Astrocyte of the hippocampus (primary cell): ENCODE results near the gene DAZAP1.
A peak's percentile ranks its signal among the peaks of the same experiment; 100 is the strongest.
"Not testable (repeated sequence)": the region's sequence is repeated elsewhere in the genome, so short reads cannot be mapped to it uniquely, and the experiment has no call there.

Experiments used
- DNase-seq: peaks from one replicate; pipeline ENCODE4 v3.0.0; 2011; ENCODE audit warnings: low read depth, low spot score

DAZAP1 gene

DNA sequence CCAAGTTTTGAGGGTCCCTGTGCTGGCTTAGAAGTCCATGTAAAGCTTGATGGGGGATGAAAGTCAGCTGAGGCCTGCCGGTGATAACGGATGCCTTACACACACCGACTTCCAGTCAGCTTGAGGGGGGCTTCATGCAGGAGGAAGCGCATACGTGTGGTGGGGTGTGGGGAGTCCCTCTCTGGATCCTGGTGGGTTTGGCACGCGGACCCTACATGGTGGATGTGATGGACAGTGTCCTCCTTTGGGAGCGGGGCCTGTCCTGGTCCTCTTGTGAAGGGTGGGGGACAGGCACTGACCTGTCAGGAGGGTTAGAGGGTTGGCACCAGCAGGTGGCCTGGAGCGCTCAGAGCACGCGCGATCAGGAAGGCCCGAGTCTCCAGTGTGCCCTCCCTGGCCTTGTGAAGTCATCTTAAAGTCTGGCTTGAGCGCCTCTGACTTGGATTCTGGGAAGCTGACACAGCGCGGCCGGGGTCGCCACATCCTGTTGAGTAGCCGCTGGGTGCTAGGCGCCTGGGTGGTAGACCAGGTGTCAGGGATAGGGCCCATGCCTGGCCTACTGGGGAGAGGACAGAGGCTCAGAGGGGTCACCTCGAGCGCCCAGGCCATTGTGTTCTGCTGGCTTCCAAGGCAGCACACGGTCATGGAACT is 2.9 kb downstream of the DAZAP1 start:
- peak; percentile 48 for DNase-seq

DNA sequence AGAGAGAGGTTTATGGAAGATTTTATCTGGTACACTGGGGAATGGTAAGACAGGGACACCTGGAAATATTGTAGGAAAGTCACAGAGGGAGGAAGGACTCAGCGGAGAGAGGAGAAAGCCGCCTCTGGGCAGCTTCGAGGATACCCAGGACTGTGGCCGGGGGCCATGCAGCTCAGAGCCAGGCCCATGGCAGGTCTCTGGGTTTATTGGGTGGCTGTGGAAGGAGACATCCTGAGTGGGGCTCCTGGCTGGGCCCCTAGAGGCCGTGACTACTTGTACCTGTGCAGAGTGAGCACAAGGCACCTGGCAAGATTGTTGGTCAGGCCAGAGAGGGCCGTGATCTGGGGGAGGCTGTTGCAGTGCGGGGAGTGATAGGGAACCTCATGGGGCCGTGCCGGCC is 3.4 kb downstream of the DAZAP1 start:
- DNase-seq = no peak

DNA sequence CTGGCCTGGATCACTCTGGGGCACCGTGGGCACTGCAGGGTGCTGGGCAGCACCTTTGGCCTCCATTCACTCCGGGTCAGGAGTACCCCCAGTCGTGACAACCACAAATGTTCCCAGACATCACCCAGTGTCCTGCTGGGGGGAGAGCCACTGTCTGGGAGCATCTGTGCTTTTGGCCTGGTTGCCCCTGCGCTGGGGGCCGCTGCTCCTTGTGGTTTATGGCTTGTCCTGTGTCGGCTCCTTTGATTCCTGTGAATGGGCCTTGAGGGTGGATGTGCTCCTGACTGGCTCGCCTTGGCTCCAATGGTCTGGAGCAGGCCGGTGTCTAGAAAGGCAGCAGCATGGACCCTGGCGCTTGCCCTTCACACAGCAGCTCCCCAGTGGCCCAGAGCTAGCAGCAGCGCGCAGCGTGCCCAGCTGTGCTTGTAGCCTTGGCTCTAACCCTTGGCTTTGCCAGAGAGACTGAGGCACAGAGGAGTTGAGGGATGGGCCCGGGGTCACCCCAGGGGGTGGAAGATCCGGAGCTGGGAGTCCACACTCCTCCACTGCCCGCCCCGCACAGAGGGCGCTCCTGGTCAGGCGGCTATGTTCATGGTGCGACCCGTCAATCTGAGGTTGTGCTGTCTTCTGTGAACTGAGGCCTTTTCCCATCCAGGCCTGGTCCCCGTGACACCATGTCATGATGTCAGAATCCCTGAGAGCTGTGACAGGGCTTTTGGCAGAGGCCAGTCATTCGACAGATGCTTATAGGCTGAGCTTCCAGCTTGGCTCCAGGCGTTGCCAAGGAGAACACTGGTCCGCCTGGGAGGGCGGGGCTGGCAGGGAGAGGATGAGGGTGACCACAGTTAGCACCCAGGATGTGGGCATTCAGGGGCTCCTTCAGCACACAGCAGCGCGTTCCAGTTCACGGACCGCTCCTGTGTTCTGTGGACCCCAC is 4.1 kb downstream of the DAZAP1 start:
- DNase-seq = peak; percentile 71

DNA sequence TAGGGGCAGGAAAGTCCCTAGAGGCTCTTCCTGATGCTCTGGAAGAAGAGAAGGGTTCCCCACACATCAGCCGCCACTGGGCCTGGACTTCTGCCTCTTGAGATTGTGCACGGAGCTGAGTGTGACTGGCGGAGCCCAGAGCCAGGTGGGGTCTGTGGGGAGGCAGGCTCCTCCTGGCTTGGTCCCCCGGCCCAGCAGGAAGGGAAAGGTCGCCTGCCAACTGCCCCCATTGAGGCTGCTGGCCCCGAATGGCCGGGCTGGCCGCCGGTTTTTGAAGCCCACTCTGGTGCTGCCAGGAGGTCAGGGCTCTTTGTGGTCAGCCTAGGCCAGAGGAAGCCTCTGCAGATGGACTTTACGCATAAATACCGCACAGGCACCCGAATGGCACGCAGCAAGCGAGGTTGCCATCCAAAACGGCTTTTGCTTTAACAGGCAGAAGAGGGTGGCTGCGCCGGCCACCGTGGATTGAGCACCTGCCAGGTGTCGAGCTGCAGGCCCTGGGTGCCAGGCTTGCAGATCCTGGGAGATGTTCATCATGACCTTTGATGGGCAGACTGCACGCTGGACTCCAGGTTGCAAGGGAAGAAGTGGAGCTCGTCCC is 5.0 kb downstream of the DAZAP1 start:
- no peak for DNase-seq

DNA sequence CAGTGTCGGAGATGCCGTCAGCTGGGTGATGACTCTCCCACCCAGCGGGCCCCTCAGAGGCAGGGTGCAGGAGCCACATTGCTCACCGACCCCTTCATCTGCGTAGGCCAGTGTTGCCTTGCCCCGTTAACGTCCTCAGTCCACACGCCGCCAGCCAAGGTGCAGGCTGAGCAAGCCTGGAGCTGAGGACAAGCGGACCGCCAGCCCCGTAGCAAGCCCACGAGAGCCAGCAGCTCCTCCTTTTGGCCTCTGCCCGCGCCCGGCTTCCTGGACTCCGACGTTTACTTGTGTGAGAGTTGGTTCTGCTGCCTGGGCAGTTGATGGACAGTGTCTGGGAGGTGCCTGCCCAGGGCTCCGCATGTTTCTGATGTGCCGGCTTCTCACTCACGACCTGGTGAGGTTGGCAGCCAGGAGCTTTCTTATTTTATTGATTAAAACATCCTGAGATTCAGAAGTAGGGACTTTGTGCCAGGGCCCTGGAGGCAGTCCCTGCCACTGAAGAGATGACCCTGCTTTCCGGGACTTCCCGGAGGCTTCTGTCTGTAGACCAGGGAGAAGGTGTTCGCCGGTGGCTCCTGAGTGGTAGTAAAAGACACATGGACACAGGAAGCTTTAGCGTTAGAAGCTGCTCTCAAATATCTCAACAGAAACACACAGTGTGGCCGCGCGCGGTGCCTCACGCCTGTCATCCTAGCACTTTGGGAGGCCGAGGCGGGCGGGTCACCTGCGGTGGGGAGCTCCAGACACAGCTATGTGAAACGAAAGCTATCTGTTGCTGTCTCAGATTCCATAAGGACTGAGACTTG is 5.8 kb downstream of the DAZAP1 start:
- no peak for DNase-seq

DNA sequence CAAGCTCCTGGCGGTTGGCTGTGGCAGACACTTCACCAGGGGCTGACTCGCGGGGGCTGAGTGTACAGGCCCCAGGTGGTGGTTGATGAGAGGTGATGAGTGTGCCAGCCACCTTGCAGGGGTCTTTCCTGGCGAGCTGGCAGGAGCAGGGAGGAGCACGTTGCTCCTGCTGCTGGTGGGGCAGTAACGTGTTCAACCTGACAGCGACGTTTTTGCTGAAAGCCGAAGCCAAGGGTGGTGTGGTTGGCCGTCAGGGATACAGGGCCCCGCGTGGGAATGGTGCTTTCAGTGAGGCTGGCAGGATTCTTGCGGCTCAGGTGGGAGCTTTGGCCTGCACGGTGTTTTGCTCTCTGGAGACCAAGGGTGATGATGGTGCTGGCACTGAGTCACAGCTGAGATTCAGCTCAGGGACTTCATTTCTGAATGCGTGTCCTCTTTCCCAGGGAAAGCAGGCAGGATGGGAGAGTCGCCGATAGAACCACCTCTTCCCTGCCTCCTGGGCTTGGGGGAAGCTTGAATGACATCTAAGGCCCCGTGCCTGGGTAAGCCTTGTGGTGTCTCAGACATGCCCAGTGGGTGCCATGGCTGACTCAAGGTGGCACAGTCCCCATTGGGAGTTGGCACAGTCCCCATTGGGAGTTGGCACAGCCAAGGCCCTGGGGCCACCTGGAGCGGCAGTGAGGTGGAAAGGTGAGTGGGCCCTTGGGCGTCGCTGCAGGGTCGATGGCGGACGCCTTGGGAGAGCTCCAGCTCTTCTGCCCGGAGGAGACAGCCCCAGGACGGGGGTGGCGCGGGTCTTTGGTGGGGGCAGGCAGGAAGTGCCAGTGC is 8.8 kb downstream of the DAZAP1 start:
- peak; percentile 54 for DNase-seq

DNA sequence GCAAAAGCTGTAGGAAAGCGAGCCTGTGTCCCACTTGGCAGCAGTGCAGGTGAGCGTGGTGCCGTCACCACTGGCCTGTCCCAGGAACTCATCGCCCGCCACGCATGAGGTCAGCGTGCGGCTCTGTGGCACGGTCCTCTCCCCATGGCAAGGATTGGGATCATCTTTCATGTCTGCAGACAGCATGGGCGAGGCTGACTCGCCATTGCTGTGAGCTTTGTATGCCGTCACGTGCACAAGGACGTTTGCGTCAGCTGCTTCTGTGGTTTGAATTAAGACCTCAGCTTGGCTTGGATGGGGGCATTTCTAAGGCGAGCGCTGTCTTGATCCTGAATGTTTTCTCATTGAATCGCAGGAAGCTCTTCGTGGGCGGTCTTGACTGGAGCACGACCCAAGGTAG is 9.8 kb downstream of the DAZAP1 start:
- peak; percentile 66 for DNase-seq

DNA sequence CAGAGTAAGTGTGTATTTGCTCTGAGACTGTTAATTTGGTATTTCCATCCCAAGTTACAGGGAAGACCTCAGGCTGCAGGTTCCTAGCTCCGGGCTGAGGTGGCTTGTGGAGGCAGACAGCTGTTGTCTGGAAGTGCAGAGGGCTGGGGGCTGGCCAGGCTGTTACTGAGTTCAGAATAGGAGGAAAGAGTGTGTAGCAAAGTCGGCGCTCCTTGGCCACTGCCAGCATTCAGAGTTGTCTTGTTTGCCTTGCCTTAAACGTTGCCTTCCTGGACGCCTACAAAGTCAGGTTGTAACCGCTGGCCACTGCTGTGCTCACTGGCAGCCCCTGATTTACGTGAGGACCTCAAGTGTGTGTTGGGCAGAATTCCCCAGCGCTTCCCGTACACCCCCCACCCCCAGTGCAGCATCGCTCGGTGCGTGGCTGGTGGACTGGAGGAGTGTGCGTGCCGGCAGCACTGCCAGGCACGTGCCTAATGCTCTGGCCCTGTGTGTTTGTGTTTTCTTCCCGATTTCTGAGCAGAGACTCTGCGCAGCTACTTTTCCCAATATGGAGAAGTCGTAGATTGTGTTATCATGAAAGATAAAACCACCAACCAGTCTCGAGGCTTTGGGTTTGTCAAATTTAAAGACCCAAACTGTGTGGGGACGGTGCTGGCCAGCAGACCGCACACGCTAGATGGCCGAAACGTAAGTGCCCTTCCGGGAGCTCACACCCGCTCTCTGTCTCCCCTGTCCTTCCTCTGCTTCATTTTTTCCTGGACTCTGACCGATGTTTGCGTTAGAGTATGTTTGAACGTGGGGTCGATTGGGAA is 10.5 kb downstream of the DAZAP1 start:
- DNase-seq = no peak

DNA sequence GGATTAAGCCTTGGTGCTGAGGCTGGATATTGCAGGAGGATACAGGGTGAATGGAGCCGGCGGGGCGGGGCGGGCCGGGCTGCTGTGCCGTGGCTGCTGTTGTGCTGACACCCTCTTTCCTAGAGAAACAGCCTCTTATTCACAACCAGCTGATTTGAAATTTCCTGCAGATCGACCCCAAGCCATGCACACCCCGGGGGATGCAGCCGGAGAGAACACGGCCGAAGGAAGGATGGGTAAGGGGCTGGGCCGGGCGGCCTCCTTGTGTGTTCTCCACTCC is 11.1 kb downstream of the DAZAP1 start:
- no peak for DNase-seq

DNA sequence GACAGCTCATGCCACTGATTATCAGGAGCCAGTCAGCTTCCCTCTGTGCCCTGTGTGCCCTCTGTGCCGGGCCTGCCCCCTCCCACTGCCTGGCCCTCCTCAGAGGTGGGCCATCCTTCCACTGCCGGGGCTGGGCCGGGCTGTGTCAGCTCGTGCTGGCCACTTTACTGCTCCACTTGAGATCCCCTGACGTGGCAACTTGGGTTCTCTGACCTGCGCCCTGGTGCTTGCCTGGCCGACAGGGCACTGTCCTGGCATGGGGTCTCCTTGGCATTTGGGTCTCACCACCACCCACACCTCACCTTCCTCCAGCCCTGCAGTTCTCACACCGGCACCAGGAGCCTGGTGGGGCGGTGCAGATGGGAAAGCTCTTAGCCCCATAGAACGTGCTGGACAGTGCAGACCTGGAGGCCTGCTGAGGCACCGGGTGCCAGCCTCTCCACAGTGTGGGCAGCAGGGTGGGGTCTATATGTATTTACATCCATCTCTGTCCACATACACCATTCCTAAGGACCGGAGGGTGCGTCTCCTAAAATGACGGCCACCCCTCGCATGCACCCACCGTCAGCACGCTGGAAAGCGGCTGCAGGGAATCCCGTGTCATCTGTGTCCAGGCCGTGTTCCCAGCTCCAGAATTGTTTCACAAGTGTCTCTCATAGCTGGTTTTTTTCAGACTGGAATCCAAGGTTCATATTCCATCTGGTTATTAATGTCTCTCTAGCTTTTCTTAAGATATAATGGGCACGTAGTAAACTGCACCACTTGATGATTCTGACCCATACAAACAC is 11.8 kb downstream of the DAZAP1 start:
- DNase-seq = no peak

DNA sequence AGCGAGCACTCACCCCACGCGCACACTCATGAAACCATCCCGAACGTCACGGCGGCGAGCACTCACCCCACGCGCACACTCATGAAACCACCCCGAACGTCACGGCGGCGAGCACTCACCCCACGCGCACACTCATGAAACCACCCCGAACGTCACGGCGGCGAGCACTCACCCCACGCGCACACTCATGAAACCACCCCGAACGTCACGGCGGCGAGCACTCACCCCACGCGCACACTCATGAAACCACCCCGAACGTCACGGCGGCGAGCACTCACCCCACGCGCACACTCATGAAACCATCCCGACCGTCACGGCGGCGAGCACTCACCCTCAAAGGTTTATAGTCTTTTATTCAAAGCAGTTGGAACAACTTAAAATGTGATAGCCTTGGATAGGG is 12.7 kb downstream of the DAZAP1 start:
- DNase-seq = not testable (repeated sequence)

DNA sequence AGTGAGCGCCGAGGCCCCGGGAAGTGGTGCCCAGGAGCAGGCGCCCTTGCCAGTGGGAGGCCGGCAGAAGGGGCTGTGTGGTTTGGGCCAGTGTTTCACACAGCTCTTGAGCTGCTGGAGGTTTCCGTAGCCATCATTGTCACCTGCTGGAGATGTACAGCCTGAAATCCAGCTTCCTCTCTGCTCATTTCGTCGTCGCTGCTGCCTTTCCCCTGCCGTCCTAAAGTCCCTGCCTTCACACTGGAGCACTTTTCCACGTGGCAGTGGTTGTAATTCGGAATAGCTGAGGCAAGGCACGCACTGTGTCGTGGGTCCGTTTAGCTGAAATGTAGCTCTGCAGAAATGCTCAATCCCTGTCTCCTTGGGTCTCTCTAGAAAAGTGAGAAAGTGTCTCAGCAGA is 13.2 kb downstream of the DAZAP1 start:
- DNase-seq = no peak

DNA sequence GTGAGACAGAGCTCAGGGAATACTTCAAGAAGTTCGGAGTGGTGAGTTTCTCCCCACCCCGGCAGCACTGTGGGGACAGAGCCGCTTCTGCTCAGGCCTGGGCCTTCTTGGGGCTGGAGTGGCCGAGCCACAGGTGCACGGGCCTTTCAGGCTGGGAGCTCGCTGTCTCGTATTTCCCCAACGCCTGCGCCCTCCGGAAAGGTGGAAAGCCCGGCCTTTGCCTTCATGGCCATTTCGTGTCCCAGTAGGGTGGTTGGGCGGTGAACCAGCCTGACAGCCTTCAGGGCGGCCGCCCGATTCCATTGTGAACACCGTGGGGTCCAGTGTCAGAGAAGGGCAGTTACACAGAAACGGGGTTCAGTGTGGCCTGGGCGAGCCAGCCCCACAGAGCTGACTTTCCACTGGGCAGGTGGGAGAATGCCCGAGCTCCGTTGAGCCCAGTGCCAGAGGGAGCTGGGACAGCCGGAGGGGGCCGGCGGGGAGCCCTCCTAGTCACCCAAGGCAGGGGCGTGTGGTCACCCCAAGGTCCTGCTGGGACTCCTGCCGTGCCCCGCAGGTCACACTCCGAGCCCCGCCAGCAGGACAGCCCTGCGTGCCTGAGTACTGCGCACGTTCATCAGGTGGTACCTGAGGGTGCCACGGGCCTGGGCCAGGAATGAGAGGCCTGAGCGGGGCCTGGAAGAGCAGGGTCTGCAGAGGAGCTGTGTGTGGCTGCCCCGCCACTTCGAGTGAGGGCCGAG is 14.0 kb downstream of the DAZAP1 start:
- DNase-seq = no peak

DNA sequence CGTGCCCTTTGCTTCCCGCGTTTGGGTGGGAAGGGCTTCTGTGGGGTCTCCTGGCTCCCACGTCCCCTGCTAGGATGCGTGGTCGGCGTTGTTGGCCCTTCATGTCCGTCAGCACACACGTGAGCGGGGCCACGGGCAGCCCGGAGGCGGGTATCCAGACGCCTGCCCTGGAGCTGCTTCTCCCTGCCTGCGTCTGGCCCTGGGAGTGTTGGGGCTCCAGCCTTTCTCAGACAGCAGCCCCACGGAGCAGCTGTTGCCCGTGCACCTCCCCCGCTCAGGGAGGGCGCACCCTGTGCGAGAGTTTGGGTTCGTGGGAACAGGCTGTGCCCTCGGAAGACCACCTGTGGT is 14.5 kb downstream of the DAZAP1 start:
- no peak for DNase-seq

DNA sequence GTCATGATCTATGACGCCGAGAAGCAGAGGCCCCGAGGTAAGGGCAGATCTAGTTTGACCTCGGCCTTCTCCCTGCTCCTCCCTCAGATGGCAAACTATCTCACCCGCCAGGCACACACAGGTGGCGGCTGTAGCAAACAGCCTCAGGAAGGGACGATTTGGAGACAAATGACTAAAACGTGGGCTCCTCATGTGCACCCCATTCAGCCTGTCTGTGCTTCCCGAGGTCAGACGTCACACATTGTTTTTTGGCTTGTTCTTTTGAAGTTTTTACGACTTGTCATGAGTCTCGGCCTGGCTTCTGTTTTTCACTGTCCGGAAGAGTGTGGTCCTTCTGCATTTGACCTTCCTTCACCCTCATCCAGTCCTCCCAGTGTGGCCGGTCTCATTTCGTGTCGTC is 15.0 kb downstream of the DAZAP1 start:
- no peak for DNase-seq

DNA sequence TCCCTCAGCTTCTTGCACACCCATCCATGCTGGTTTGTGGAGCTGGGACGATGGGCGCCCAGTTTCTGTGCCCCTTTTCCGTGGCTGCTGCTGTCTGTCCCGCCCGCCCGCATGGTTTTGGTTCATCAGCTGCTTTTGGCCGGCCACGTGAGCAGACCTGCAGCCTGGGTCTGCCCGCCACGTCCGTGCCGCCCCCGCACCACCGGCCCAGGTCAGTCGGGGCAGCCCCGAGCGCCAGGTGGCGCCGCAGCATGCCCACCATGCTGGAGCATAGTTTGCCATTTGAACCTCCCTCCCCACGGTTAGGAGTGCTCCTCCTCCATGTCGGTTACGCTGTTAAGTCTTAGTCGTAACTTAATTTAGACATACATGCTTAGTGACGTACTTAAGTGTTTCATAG is 15.6 kb downstream of the DAZAP1 start:
- no peak for DNase-seq

DNA sequence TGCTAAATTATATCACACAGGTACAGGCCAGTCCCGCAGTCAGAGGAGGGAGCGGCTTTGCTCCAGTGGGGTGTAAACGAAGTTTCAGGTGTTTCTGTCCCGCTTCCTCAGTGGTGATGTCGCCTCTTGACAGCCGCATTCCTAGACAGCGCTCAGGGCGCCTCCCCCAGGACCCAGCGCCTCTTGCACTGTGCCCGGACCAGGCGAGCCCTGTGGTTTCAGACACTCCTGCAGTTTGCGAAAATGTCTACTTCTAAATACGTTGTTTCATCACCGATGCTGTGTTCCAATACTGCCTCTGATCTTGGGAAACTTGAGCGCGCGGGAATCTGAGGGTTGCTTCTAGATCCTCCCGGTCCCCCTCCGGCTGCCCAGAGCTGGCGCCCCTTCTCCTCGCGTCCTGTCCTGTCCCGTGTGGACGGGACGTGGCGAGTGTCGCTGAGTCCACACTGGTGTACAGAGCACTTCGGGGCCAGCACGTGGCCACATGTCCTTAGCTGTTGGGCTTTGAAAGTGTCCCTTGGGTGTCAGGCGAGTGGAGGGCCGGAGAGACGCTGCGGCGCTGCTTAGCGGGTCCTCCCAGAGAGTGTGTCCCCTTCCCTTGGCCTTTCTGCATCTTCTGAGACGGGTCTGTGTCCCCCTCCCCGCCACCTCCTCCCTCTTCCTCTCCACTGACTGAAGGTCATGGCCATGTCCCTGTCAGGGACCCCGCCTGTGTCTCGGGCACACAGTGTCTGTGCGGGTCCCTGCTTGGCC is 16.2 kb downstream of the DAZAP1 start:
- DNase-seq = no peak
